Activated naive CD4-positive, alpha-beta T cell treated with anti-CD3 and anti-CD28 coated beads, Interleukin-2, amount 50 U/mL, for 72 hours (primary cell): ENCODE results near the gene LAYN. TPM values are rescaled to one million over a fixed set of nuclear protein-coding genes. Genes with fewer than 3 reads are reported as not detected.

Source experiments
- ATAC-seq, 2 donors: fragments of 150-1000 bp; cut with Tn5 transposase; 2 replicates each; pipeline ENCODE4 v1.10.0; 2021; ENCODE audit warnings: mild to moderate bottlenecking in 2 of 2, moderate library complexity in 2 of 2
- DNase-seq, 2 donors: peaks; one replicate each; pipeline ENCODE4 v3.0.0; 2021 to 2022; ENCODE audit warnings: low spot score in 2 of 2
- H3K27ac Mint-ChIP-seq, 2 donors: one replicate each; pipeline ENCODE4 v1.8.0; 2022; ENCODE audit warnings: mild to moderate bottlenecking in 2 of 2, mixed read lengths in 2 of 2
- H3K36me3 Mint-ChIP-seq, 2 donors: one replicate each; pipeline ENCODE4 v1.8.0; 2022; ENCODE audit warnings: mixed read lengths in 2 of 2
- H3K9me3 Mint-ChIP-seq, 2 donors: one replicate each; pipeline ENCODE4 v1.8.0; 2022; ENCODE audit warnings: mixed read lengths in 2 of 2
- total RNA-seq, 2 donors: library from RNA; stranded (reverse); gene quantifications; one replicate each; pipeline ENCODE4 v1.2.3, GENCODE V29; 2022

The LAYN gene
- 1 to 10 TPM; 6.3 to 8.6 TPM for total RNA-seq

- no peaks in the 10 kb centered on the region for H3K9me3 Mint-ChIP-seq
- DNase-seq (peak; percentile 45 to 58), ATAC-seq (peak; percentile 39 to 48)
- peak within 1 kb of the TSS; percentile 10 to 74 for H3K27ac Mint-ChIP-seq
- peaks cover 4 to 12% of the 10 kb centered on the region in 2 donors for H3K36me3 Mint-ChIP-seq
Observed at GRCh38 chr11:111540114-111540936, at the start of gene LAYN. TSS of gene LAYN (plus strand) at chr11:111540720. CDS start at chr11:111540844, 124 bp downstream.

- ATAC-seq (no peak), DNase-seq (no peak)
- no peak overlapping the region for H3K27ac Mint-ChIP-seq
- no peaks in the 10 kb centered on the region for H3K9me3 Mint-ChIP-seq
- H3K36me3 Mint-ChIP-seq, result no peaks in the 10 kb centered on the region
Observed at GRCh38 chr11:111494040-111494439, 46.5 kb upstream of the LAYN start.

DNA sequence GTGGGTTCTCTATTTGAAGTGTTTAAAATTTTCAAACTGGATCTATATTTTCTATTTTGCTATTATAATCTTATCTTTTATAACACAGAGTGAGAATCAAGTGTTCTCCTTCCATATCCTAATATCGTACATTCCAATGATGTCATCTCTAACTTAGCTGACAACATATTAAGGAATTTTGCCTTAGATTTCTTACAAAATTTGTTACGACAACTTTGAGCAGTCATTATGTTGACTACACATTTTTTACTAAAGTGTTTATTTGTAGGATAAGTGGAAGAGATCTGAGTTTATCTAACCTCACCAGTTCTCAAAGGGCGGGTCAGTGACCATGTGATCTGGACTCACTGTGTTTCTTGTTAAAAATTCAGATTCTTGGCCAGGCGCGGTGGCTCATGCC lies 41.0 kb upstream of the LAYN start:
- Mint-ChIP-seq H3K36me3 (no peaks in the 10 kb centered on the region), H3K9me3 (no peaks in the 10 kb centered on the region), H3K27ac (no peak overlapping the region)
- no peak for ATAC-seq
- DNase-seq, result no peak

GRCh38 chr11:111500481-111500880 lies 40.0 kb upstream of the LAYN start:
- Mint-ChIP-seq H3K36me3 (no peaks in the 10 kb centered on the region), H3K9me3 (no peaks in the 10 kb centered on the region), H3K27ac (no peak overlapping the region)
- no peak for ATAC-seq
- no peak for DNase-seq

DNA sequence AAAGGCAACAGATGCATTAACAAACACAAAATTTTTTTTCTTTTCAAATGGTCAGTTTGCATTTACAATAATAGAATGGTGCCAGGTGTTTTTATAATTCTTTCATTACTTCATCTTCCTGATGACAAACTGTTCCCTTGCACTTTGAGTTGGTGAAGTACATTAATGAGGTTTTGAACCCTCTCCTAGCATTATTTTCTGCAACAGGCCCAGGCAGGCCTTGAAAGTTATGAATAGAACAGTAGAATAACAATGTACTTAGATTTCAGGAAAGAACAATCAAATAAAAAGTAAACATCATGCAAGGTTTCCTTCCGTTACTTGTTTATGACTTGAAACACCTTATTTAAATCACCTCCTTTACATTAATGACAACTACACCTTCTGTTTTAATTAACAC lies 37.9 kb upstream of the LAYN start:
- H3K9me3 Mint-ChIP-seq, result no peaks in the 10 kb centered on the region
- no peak overlapping the region for H3K27ac Mint-ChIP-seq
- no peak for DNase-seq
- ATAC-seq, result no peak
- no peaks in the 10 kb centered on the region for H3K36me3 Mint-ChIP-seq

DNA sequence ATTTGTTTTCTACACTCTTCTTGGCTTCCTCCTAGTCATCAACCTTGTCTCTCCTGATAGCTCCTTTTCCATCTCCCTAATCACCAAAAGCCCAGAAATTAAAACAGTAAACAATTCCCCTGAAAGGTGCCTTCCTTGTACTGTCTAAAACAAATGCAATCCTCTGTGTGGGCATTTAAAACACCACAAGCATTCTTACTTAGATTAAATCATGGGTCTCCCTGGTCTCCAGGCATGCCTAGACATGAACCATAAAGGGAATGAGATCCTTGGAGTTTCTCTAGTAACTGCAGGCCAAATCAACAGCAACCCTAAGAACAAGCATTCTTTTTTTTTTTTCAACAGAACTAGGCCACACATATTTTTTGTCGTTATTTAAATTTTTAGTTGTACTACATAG lies 30.2 kb upstream of the LAYN start:
- ATAC-seq, result no peak
- Mint-ChIP-seq H3K9me3 (no peaks in the 10 kb centered on the region), H3K36me3 (peaks cover 0 to 5% of the 10 kb centered on the region in 2 donors), H3K27ac (no peak overlapping the region)
- DNase-seq, result no peak

DNA sequence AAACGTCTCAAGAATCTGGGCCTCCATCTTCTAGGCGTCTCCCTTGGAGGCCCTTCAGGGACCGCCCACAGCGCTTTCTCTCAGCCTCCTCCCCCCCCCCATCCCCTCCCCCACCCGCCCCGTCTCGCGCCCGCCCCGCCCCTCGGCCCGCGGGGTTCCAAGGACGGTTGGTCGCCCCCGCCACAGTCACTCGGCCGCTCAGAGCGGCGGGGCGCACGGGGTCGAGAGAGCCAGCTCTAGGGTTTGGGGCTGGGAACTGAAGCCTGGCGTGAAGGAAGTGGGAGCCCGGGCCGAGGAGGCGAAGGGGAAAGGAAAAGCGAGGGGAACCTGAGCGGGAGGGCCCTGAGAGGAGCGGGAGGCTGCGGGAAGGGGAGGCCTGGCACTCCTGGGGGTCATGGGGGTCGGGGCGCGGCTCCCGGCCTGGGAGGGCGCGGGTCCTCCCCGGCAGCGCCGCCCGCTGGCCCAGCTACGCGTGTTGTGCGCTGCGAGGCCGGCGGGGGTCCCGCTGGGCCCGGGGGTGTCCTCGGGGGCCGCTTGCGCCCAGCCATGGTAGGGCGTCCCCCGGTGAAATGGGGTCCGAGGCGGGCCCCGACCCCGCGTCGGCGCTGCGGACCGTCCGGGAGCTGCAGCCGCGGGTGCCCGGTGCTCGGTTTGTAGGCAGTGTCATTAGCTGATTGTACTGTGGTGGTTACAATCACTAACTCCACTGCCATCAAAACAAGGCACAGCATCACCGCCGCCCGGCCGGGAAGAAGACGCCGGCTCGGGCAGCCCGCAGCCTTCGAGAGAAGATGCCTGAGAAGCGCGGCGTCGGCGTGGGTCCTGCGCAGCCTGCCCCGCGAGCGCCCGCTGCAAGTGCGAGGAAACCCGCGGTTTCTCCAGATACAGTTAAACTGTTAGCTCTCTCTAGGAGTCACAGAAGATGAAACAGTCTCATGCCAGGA lies 28.0 kb upstream of the LAYN start, which contains the start of gene BTG4:
Gene BTG4, minus strand, starts transcription at position 91 of the 944 bp plus-strand sequence. CDS start 13,610 bp downstream, outside the sequence.
- Mint-ChIP-seq H3K36me3 (peaks cover 0 to 5% of the 10 kb centered on the region in 2 donors), H3K9me3 (no peaks in the 10 kb centered on the region), H3K27ac (no peak within 1 kb of the TSS)
- ATAC-seq (peak; percentile 62 to 75), DNase-seq (peak in 1 of 2 donors; percentile 31)

GRCh38 chr11:111513240-111513605 lies 27.3 kb upstream of the LAYN start:
- no peak overlapping the region for H3K27ac Mint-ChIP-seq
- no peak for DNase-seq
- peaks cover 0 to 5% of the 10 kb centered on the region in 2 donors for H3K36me3 Mint-ChIP-seq
- ATAC-seq, result peak; percentile 36 to 55
- no peaks in the 10 kb centered on the region for H3K9me3 Mint-ChIP-seq

- DNase-seq (peak in 1 of 2 donors; percentile 7), ATAC-seq (peak in 1 of 2 donors; percentile 33)
- H3K27ac Mint-ChIP-seq, result no peak within 1 kb of the TSS
Observed at GRCh38 chr11:111514216-111515031, 26.1 kb upstream of the LAYN start, which contains the start of gene HOATZ. TSS of gene HOATZ (plus strand) at chr11:111514778. CDS start at chr11:111514785, 7 bp downstream.

DNA sequence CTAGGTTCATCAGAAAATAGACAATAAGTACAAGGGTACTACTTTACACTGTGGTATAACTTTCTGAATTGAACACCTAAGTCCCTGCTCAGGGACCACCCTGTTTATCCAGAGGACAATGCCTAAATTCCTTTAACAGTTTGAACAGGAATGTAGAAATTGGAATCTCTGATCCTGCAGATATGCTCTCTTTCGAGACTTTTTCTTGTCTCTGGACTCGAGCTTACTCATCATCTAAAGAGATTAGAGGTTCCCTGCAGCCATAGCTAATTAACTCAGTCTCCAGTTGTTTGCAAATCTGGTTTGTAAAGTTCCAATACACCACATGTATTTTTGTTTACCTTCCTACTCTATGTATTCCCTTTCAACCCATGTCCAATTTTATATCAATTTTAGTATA lies 24.9 kb upstream of the LAYN start:
- H3K36me3 Mint-ChIP-seq, result peaks cover 0 to 5% of the 10 kb centered on the region in 2 donors
- no peak for DNase-seq
- no peak overlapping the region for H3K27ac Mint-ChIP-seq
- H3K9me3 Mint-ChIP-seq, result no peaks in the 10 kb centered on the region
- ATAC-seq, result no peak

More at GRCh38 chr11:111514216-111515031, 26.1 kb upstream of the LAYN start, which contains the start of gene HOATZ:
- Mint-ChIP-seq H3K9me3 (no peaks in the 10 kb centered on the region), H3K36me3 (peaks cover 0 to 5% of the 10 kb centered on the region in 2 donors)

DNA sequence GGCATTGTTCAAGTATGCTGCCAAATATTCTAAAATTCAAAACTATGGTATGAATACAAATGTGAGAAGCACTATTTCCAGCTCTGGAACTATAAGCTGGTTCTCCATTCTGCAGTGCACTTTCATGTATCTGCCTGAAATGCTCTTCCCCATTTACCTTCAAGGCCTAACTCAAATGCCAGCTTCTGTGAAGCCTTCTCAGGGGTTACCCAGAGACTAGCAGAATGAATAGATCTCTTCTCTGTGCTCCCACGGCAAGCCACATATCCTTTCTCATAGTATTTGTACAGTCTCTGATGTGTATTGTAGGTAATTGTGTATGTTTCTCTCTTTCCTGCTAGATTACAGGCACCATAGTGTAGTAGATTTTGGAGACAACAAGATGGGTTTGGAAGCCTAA lies 21.9 kb upstream of the LAYN start:
- H3K9me3 Mint-ChIP-seq, result no peaks in the 10 kb centered on the region
- H3K36me3 Mint-ChIP-seq, result no peaks in the 10 kb centered on the region
- no peak overlapping the region for H3K27ac Mint-ChIP-seq
- DNase-seq, result no peak
- ATAC-seq, result peak in 1 of 2 donors; percentile 24

GRCh38 chr11:111520560-111520959 lies 20.0 kb upstream of the LAYN start:
- Mint-ChIP-seq H3K36me3 (no peaks in the 10 kb centered on the region), H3K9me3 (no peaks in the 10 kb centered on the region), H3K27ac (no peak overlapping the region)
- DNase-seq, result no peak
- ATAC-seq, result no peak

DNA sequence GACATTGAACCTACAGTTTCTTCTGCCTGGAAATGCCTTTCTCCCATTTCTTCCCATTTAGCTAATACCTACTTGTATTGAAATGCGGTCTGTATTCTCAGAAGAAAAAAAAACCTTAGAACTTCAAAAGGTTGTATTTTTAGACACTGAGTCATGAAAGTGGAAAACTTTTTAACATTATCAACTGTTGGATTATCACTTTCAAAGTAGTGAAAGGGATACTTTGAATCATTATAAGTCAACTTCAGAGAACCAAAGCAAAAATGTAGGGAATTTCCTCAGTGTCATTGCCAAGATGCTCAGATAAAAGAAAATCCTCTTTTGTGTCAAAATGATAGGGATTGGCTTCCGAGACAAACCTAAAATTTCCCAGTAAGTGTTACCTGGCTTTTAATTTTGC lies 19.4 kb upstream of the LAYN start:
- no peak overlapping the region for H3K27ac Mint-ChIP-seq
- no peak for DNase-seq
- no peaks in the 10 kb centered on the region for H3K36me3 Mint-ChIP-seq
- ATAC-seq, result peak; percentile 55 to 67
- no peaks in the 10 kb centered on the region for H3K9me3 Mint-ChIP-seq

DNA sequence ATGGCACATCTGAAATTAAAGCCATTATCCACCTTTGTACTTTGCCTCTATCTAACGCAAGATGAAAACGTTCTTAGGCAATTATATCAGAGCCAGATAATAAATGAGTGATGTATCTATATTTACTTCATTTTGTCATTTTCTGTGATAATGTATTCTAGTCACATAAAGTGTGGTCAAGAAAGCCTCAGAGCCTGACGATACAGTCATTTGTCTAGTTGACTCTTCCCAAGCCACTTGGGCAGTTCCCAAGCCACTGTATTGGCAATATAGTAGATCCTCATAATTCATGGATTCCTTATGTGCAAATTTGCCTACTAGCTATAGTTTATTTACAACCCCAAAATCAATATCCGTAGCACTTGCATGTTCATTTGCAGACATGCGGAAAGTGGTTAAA lies 18.1 kb upstream of the LAYN start:
- H3K36me3 Mint-ChIP-seq, result no peaks in the 10 kb centered on the region
- DNase-seq (no peak), ATAC-seq (no peak)
- no peak overlapping the region for H3K27ac Mint-ChIP-seq
- H3K9me3 Mint-ChIP-seq, result no peaks in the 10 kb centered on the region

DNA sequence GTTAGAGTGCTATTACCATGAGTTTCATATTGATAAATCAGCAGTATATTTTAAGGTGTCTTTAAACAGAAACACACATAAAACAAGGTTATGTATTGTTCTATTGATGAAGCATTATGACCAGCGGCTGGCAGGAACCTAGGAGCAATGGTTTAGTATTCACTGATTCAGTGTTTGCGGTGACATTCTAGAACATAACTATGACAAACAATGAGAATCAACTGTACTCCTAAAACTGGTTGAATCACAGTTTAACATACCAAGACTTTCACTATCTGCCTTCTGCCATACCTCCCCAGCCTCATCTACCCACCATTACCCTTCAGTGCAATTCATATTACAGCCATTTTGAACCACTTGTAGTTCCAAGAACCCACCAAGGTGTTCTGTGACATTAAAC lies 17.2 kb upstream of the LAYN start:
- Mint-ChIP-seq H3K27ac (no peak overlapping the region), H3K9me3 (no peaks in the 10 kb centered on the region), H3K36me3 (no peaks in the 10 kb centered on the region)
- no peak for DNase-seq
- peak; percentile 57 to 81 for ATAC-seq

GRCh38 chr11:111524056-111524455 lies 16.5 kb upstream of the LAYN start:
- no peaks in the 10 kb centered on the region for H3K9me3 Mint-ChIP-seq
- no peak for DNase-seq
- ATAC-seq, result no peak
- H3K36me3 Mint-ChIP-seq, result no peaks in the 10 kb centered on the region
- no peak overlapping the region for H3K27ac Mint-ChIP-seq
